Effector memory CD8-positive, alpha-beta T cell (primary cell): ENCODE measurements around the gene MMP7.

Experiments
- ATAC-seq: fragments of 150-1000 bp; cut with Tn5 transposase; replicated peaks from 2 replicates; pipeline ENCODE4 v1.10.0; 2021; ENCODE audit warnings: mild to moderate bottlenecking, moderate library complexity
- DNase-seq, 3 experiments: peaks; one replicate each; pipeline ENCODE4 v3.0.0; 2021
- H3K27ac Mint-ChIP-seq, 2 donors: one replicate each; pipeline ENCODE4 v1.8.0; 2022; ENCODE audit warnings: mild to moderate bottlenecking in 2 of 2, mixed read lengths in 2 of 2, moderate library complexity in 2 of 2
- H3K27me3 Mint-ChIP-seq, 2 donors: one replicate each; pipeline ENCODE4 v1.8.0; 2022; ENCODE audit warnings: mixed read lengths in 2 of 2
- H3K36me3 Mint-ChIP-seq: one replicate; pipeline ENCODE4 v1.8.0; 2022; ENCODE audit warnings: mild to moderate bottlenecking, moderate library complexity, mixed read lengths; ENCODE audit not compliant: insufficient read depth
- H3K4me1 Mint-ChIP-seq, 2 donors: one replicate each; pipeline ENCODE4 v1.8.0; 2022; ENCODE audit warnings: low read depth in 2 of 2, mixed read lengths in 2 of 2
- H3K4me3 Mint-ChIP-seq, 2 donors: one replicate each; pipeline ENCODE4 v1.8.0; 2022; ENCODE audit warnings: mild to moderate bottlenecking in 2 of 2, mixed read lengths in 2 of 2, moderate library complexity in 2 of 2
- H3K9me3 Mint-ChIP-seq, 2 donors: one replicate each; pipeline ENCODE4 v1.8.0; 2022; ENCODE audit warnings: mixed read lengths in 2 of 2
- total RNA-seq, 9 experiments: gene quantifications; one replicate each; lab custom pipeline; 2026; lab: John Stamatoyannopoulos, UW

MMP7 gene, protein sequence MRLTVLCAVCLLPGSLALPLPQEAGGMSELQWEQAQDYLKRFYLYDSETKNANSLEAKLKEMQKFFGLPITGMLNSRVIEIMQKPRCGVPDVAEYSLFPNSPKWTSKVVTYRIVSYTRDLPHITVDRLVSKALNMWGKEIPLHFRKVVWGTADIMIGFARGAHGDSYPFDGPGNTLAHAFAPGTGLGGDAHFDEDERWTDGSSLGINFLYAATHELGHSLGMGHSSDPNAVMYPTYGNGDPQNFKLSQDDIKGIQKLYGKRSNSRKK
- 0 reads per million in 9 experiments for total RNA-seq

DNA sequence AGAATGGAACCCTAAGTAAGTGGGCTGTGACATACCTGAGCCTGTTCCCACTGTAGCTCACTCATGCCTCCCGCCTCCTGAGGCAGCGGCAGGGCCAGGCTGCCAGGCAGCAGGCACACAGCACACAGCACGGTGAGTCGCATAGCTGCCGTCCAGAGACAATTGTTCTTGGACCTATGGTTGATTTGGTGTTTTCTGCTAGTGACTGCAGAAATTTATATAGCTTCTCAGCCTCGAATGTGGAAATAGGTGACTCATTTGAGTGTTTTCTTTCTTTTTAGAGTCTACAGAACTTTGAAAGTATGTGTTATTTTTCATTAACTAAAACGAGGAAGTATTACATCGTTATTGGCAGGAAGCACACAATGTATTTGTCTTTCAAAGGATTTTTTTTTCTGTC lies at the start of gene MMP7:
MMP7 (minus strand) TSS at position 190 of the 400 bp plus-strand sequence; CDS start at position 143, 47 bp downstream.
- no peak within 1 kb of the TSS for H3K4me3 Mint-ChIP-seq
- H3K4me1 Mint-ChIP-seq = peaks cover 0 to 2% of the 10 kb centered on the region in 2 donors
- no peak within 1 kb of the TSS for H3K27ac Mint-ChIP-seq
- H3K9me3 Mint-ChIP-seq = no peaks in the 10 kb centered on the region
- H3K36me3 Mint-ChIP-seq = no peaks in the 10 kb centered on the region
- peaks cover 12 to 27% of the 10 kb centered on the region in 2 donors for H3K27me3 Mint-ChIP-seq
- DNase-seq = no peak
- ATAC-seq = no peak

DNA sequence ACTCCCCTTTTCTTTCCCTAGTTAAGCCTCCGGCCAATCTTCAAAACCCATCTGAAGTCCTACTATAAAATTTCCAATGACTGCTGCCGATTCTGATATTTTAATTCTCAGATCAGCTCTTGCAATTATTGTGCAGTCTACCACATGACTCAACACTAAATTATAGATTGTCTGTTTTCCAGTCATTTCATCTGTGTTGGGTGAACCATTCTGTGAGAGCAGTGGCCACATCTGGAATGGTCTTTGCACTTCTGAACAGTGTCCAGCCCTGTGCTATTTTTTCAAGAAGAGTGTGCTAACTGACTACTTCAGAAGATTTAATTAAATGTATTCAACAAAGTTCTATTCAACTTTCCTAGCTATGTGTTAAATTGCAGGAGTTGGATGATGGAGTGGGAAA lies 47.2 kb upstream of the MMP7 start:
- H3K4me3 Mint-ChIP-seq = no peak overlapping the region
- H3K27me3 Mint-ChIP-seq = no peaks in the 10 kb centered on the region
- DNase-seq (no peak), ATAC-seq (no peak)
- no peaks in the 10 kb centered on the region for H3K36me3 Mint-ChIP-seq
- no peaks in the 10 kb centered on the region for H3K9me3 Mint-ChIP-seq
- H3K27ac Mint-ChIP-seq = peak overlapping the region in 1 of 2 donors; percentile 18
- H3K4me1 Mint-ChIP-seq = peaks cover 9 to 16% of the 10 kb centered on the region in 2 donors

DNA sequence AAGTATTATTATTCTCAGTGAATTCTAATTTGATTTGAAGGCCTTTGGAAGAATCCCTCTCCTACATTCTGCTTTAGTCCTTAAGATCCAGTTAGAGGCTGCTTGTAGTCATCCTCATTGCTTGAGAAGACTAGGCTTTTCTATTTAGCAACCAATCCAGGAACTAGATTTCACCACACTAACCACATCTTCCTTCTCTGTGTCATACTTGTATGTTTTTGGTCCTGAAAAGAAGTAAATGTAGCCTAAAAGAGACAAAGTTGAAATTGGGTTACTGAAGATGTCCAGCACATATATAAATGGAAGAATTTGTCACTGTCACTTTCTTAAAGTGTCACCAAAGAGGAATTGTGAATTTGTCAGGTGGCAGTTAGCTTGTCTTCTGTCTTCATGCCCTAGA lies 46.6 kb upstream of the MMP7 start:
- Mint-ChIP-seq H3K4me3 (peak overlapping the region in 1 of 2 donors; percentile 13), H3K4me1 (peaks cover 9 to 16% of the 10 kb centered on the region in 2 donors), H3K36me3 (no peaks in the 10 kb centered on the region), H3K27ac (peak overlapping the region in 1 of 2 donors; percentile 18), H3K9me3 (peaks cover 0 to 2% of the 10 kb centered on the region in 2 donors), H3K27me3 (peaks cover 2 to 4% of the 10 kb centered on the region in 2 donors)
- peak; percentile 51 for ATAC-seq
- no peak for DNase-seq

DNA sequence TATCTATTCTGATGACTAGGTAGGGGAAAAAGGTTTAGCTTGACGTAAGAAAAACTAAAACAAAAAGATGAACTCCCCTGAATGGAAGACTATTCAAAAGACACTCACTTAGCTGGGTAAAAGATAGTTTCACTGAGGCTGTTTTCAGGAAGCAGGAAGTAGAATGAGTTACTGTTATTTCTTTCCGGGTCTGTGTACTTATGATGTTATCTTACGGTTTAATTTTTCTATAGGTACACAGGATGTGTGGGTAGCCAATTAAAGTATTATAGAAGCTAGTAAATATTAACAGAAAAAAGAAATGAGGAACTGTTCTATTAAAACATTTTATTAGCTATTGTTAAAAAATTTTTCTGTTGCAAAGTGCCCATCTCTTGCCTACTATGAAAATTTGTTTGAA lies 45.8 kb upstream of the MMP7 start:
- Mint-ChIP-seq H3K27ac (no peak overlapping the region), H3K36me3 (no peaks in the 10 kb centered on the region), H3K27me3 (peaks cover 10 to 12% of the 10 kb centered on the region in 2 donors), H3K4me3 (peak overlapping the region in 1 of 2 donors; percentile 21), H3K4me1 (peaks cover 9 to 16% of the 10 kb centered on the region in 2 donors), H3K9me3 (peaks cover 0 to 8% of the 10 kb centered on the region in 2 donors)
- ATAC-seq (peak; percentile 35), DNase-seq (no peak)

DNA sequence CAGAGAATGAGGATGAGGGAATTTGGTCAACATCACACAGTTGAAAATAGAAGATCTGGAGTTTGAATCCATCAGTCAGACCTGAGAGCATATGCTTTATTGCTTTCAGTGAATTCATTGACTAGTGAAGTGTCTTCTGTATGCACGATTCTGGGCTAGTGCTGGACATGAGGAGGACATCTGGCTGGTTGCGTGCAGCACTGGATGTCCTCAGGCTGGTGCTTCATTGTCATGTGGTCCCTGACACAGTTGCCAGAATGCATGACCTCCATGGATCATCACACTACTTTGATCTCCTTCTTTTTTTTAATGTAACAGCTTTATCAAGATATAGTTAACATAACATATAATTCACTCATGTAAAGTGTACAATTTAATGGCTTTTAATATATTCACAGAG lies 44.5 kb upstream of the MMP7 start:
- ATAC-seq (no peak), DNase-seq (no peak)
- Mint-ChIP-seq H3K36me3 (no peaks in the 10 kb centered on the region), H3K27me3 (peaks cover 10 to 13% of the 10 kb centered on the region in 2 donors), H3K4me3 (no peak overlapping the region), H3K27ac (no peak overlapping the region), H3K9me3 (peaks cover 0 to 8% of the 10 kb centered on the region in 2 donors), H3K4me1 (peaks cover 9 to 16% of the 10 kb centered on the region in 2 donors)

DNA sequence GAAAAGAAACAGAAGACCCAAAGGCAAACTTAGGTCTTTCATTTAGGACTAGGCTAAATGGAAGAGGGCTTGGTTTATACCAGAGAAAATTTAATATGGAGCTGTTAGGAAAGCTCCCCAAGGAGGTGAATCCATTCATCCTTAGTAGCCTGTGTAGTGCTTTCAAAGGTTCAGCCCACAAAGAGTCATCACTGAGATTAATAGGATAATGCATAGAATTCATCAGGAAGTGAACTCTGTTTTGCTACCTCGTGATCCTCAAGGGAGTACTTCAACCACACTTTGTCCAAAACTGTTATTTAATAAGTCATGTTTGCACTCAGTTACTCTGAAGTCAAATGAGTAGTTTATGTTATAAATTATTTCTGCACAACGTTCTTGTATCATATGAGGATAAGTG lies 43.3 kb upstream of the MMP7 start:
- Mint-ChIP-seq H3K27ac (no peak overlapping the region), H3K36me3 (no peaks in the 10 kb centered on the region), H3K27me3 (peaks cover 10 to 13% of the 10 kb centered on the region in 2 donors), H3K9me3 (peaks cover 0 to 8% of the 10 kb centered on the region in 2 donors), H3K4me1 (peaks cover 9 to 16% of the 10 kb centered on the region in 2 donors), H3K4me3 (no peak overlapping the region)
- DNase-seq (no peak), ATAC-seq (no peak)

DNA sequence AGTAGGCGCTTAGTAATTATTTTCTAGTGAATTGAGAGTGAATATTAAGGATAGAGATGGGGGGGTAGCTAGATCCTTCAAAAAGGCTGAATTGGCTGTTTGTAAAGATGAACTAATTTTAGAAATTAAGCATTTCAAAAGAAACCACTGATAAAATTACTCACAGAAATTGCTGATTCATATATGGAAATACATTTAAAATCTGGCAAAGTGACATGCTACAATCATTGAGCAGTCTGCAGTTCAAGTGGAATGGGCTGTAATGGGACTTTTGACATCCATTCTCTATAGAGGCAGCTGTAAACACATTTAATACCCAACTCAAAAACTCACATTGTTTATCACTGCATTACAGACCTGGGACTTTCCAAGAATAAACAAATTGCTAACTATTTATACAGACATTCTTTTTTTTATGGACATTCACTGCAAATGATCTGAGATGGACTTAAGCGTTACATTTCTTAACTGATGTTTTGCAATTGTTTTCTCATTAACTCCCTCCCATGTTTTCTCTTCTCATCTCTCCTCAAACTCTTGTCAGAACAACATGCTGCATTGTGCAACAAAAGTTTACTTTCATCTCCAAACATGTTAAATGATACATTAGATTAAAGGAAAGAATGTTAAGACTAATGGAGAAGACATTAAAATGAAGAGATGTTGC lies 42.1 kb upstream of the MMP7 start:
- DNase-seq = no peak
- Mint-ChIP-seq H3K36me3 (no peaks in the 10 kb centered on the region), H3K27me3 (peaks cover 10 to 13% of the 10 kb centered on the region in 2 donors), H3K4me1 (peaks cover 9 to 15% of the 10 kb centered on the region in 2 donors), H3K27ac (no peak overlapping the region), H3K4me3 (no peak overlapping the region), H3K9me3 (peaks cover 2 to 8% of the 10 kb centered on the region in 2 donors)
- ATAC-seq = no peak

DNA sequence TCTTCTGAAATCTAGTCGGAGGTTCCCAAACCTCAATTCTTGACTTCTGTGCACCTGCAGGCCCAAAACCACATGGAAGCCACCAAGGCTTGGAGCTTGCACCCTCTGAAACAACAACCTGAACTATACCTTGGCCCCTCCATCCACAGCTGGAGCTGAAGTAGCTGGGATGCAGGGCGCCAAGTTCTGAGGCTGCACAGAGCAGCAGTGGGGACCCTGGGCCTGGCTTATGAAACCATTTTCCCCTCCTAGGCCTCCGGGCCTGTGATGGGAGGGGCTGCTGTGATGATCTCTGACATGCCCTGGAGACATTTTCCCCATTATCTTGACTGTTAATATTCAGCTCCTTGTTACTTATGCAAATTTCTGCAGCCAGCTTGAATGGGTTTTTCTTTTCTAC lies 38.3 kb upstream of the MMP7 start:
- no peaks in the 10 kb centered on the region for H3K36me3 Mint-ChIP-seq
- peaks cover 0 to under 1% of the 10 kb centered on the region in 2 donors for H3K4me1 Mint-ChIP-seq
- no peak overlapping the region for H3K27ac Mint-ChIP-seq
- ATAC-seq = no peak
- H3K27me3 Mint-ChIP-seq = peaks cover 10 to 13% of the 10 kb centered on the region in 2 donors
- peaks cover 3 to 8% of the 10 kb centered on the region in 2 donors for H3K9me3 Mint-ChIP-seq
- no peak for DNase-seq
- H3K4me3 Mint-ChIP-seq = no peak overlapping the region

DNA sequence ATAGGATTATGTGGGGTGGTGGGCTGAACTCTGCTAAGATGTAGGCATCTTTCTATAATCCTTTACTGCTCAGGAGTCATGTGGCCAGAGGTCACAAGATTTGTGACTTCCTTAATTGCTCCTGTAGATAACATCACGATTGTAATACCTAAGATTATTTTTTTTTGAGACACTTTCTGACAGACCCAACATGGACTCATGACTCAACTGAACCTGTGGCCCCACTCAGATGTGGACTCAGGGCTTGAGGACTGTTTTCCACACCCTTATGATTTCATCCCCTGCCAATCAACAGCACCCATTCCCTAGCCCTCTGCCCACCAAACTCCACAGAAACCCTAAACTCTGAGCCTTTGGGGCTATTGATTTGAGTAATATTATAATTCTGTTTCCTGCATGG lies 35.6 kb upstream of the MMP7 start:
- H3K9me3 Mint-ChIP-seq = peaks cover 0 to 3% of the 10 kb centered on the region in 2 donors
- H3K4me3 Mint-ChIP-seq = no peak overlapping the region
- H3K4me1 Mint-ChIP-seq = peaks cover 13 to 25% of the 10 kb centered on the region in 2 donors
- DNase-seq = no peak
- no peaks in the 10 kb centered on the region for H3K36me3 Mint-ChIP-seq
- H3K27me3 Mint-ChIP-seq = no peaks in the 10 kb centered on the region
- H3K27ac Mint-ChIP-seq = no peak overlapping the region
- ATAC-seq = no peak

DNA sequence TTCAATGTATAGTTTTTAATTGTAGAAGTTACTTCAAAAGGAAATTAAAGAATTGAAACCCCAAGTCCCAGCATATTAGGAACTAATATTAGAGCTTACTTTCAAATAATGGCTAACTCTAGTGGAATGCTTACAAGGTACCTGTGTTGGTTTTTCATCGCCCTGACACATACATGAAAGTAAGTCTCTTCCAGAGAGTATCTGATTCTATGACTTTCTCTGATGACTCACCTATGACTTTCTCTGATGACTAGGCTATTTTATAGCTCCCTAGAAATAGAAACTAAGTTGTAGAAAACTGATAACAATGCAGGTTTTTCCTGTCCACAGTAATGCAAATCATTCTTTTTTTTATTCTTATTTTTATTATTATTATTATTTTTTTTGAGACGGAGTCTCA lies 33.6 kb upstream of the MMP7 start:
- peaks cover 25 to 40% of the 10 kb centered on the region in 2 donors for H3K4me1 Mint-ChIP-seq
- ATAC-seq (no peak), DNase-seq (no peak)
- peaks cover 5% of the 10 kb centered on the region for H3K36me3 Mint-ChIP-seq
- H3K4me3 Mint-ChIP-seq = no peak overlapping the region
- H3K9me3 Mint-ChIP-seq = peaks cover 0 to 3% of the 10 kb centered on the region in 2 donors
- H3K27me3 Mint-ChIP-seq = no peaks in the 10 kb centered on the region
- H3K27ac Mint-ChIP-seq = no peak overlapping the region

DNA sequence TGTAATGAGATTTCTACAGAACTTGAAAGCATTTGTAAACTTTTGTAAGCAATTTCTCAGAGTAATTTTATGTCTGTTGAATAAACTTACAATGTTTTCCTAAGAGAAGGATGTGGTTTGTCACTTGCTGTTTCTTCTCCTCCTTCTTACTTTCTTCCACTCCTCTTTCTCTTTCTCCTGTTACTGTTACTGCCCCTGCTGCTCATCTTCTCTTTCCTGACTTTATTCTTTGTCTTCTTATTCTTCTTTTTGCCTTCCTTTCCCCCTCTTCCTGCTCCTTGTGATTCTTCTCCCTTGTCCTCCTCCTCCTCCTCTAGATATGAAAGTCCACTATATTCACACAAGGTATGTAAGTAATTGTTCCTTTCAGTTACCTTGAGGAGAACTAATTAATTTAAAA lies 31.1 kb upstream of the MMP7 start:
- Mint-ChIP-seq H3K27me3 (no peaks in the 10 kb centered on the region), H3K4me3 (peak overlapping the region; percentile 0 to 80), H3K36me3 (peaks cover 5% of the 10 kb centered on the region), H3K4me1 (peaks cover 27 to 43% of the 10 kb centered on the region in 2 donors), H3K27ac (peak overlapping the region; percentile 14 to 92), H3K9me3 (no peaks in the 10 kb centered on the region)
- no peak for ATAC-seq
- no peak for DNase-seq

DNA sequence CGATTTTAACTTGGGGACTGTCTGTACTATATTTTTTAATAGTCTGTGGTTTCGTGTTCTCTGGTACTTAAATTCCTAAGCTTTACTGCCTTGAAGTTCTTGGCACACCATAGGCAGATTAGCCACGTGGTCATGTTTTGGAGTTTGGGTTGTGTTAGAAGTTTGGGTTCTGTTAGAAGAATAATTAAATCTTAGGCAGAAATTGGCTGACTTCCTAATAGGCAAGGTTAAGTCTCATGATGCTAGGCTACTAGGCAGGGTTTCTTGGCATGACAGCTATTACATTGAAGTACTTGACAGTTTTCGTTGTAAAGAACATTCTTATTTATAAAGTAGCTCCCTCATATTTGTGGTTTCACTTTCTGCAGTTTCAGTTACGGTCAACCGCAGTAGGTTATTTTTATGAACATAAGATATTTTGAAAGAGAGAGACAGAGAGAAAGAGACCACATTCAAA lies 30.0 kb upstream of the MMP7 start:
- H3K4me3 Mint-ChIP-seq = peak overlapping the region; percentile 66 to 80
- peak; percentile 73 for ATAC-seq
- no peaks in the 10 kb centered on the region for H3K9me3 Mint-ChIP-seq
- peaks cover 27 to 43% of the 10 kb centered on the region in 2 donors for H3K4me1 Mint-ChIP-seq
- peak overlapping the region; percentile 38 to 92 for H3K27ac Mint-ChIP-seq
- H3K27me3 Mint-ChIP-seq = no peaks in the 10 kb centered on the region
- DNase-seq = no peak
- H3K36me3 Mint-ChIP-seq = peaks cover 5% of the 10 kb centered on the region

DNA sequence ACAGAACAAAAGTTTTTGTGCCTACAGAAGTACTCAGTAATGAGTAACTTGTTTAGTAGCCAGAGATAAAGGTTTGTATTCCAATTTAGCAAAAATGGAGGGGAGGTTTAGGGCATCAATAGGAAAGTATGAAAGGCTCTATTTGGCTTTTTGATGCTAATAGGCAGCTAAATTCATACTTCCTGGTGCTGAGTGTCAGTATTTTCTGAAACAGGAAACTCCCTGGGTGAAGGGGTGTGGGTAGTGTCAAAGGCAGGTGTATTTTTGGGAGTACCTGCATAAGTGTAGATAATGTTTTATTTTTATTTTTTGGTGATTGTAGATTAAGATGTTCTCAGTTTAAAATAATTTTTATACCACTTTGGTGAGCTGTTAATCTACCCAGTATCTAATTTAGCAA lies 29.3 kb upstream of the MMP7 start:
- Mint-ChIP-seq H3K27me3 (no peaks in the 10 kb centered on the region), H3K4me3 (peak overlapping the region in 1 of 2 donors; percentile 80), H3K36me3 (peaks cover 5% of the 10 kb centered on the region), H3K9me3 (no peaks in the 10 kb centered on the region), H3K27ac (peak overlapping the region; percentile 36 to 92), H3K4me1 (peaks cover 27 to 43% of the 10 kb centered on the region in 2 donors)
- peak; percentile 69 for ATAC-seq
- DNase-seq = no peak

DNA sequence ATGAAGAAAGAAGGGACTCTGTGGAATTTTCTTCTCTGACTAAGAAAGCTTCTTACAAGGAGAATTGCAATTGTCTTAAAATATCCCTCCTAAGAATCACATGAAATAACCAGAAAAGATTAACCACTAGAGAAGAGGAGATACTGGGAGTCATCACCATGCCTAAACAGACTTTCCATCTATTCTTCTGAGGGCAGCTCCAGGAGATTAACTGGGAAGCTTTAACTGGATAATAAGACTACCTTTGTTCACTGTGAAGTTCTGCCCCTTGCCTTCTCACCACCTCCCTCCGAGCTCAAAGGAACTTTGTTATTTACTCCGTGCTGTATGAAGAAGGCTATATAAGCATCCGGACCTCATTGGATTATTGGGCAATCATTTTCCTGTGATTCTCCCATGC lies 24.5 kb upstream of the MMP7 start:
- H3K27ac Mint-ChIP-seq = no peak overlapping the region
- H3K4me3 Mint-ChIP-seq = no peak overlapping the region
- ATAC-seq = no peak
- H3K9me3 Mint-ChIP-seq = no peaks in the 10 kb centered on the region
- no peak for DNase-seq
- peaks cover 8 to 10% of the 10 kb centered on the region in 2 donors for H3K4me1 Mint-ChIP-seq
- H3K36me3 Mint-ChIP-seq = no peaks in the 10 kb centered on the region
- peaks cover 0 to 9% of the 10 kb centered on the region in 2 donors for H3K27me3 Mint-ChIP-seq
